K562 (cell line): ENCODE data around the gene HNRNPM. TPM values are rescaled to one million over a fixed set of nuclear protein-coding genes. Genes with fewer than 3 reads are reported as not detected.
"Not testable (repeated sequence)": the region's sequence is repeated elsewhere in the genome, so short reads cannot be mapped to it uniquely, and the experiment has no call there.

ENCODE experiments used
- ATAC-seq: fragments of 200-7000 bp; cut with Tn5 transposase; 3 replicates; pipeline ENCODE4 v1.9.1; 2020; ENCODE audit warnings: moderate library complexity
- BruUV-seq: library from RNA; stranded (reverse); fragments of 400-500 nt; replicated peaks from 2 replicates; lab custom pipeline; 2021; lab: Mats Ljungman, UMichigan
- CTCF ChIA-PET: fragments of 300-600 bp; formaldehyde crosslinking; extraction: SDS; loops from one replicate; lab custom pipeline; 2021; ENCODE audit warnings: low intra/inter-chr PET ratio; lab: Yijun Ruan, JAX
- POLR2A ChIA-PET: fragments of 300-600, 350-650 bp; sonication (Branson Sonifier 250); formaldehyde crosslinking; extraction: SDS; loops from one replicate; lab custom pipeline; 2021; ENCODE audit warnings: antibody characterized with exemption, inconsistent platforms; lab: Yijun Ruan, JAX
- DNase-seq, 4 experiments: peaks; one replicate each; pipeline versions ENCODE4 v3.0.0 to v3.0.0-alpha.2; 2011 to 2018; ENCODE audit warnings: low spot score in 3 of 4, mixed read lengths in 3 of 4; ENCODE audit errors: extremely low read depth in 1 of 4
- FAIRE-seq: peaks from 2 replicates; lab custom pipeline; 2011; peaks lifted over from hg19 to GRCh38; lab: Jason Lieb, UNC
- H2AFZ ChIP-seq: 2 replicates; pipeline ENCODE4 v1.6.0; 2011; ENCODE audit warnings: low read depth, low read length, control low read depth, inconsistent platforms
- H3K27ac ChIP-seq: fragments of 200-600 bp; 3 replicates; pipeline ENCODE4 v1.8.0; 2011; ENCODE audit warnings: low read depth, mild to moderate bottlenecking, control low read depth, inconsistent platforms, low read length, moderate library complexity, mixed read lengths; ENCODE audit errors: extremely low read depth
- H3K27me3 ChIP-seq, 2 experiments: fragments of 300-600 bp in 1 of 2; 2 replicates in 1 of 2; 3 replicates in 1 of 2; pipeline versions ENCODE4 v1.6.0 to v1.8.0; 2011; ENCODE audit warnings: inconsistent platforms in 2 of 2, low read length in 2 of 2, mild to moderate bottlenecking in 1 of 2, mixed read lengths in 1 of 2, moderate library complexity in 1 of 2; ENCODE audit not compliant: control insufficient read depth in 2 of 2, insufficient read depth in 2 of 2
- H3K36me3 ChIP-seq: fragments of 300-600 bp; 3 replicates; pipeline ENCODE4 v1.8.0; 2011; ENCODE audit warnings: mild to moderate bottlenecking, low read length, inconsistent platforms; ENCODE audit not compliant: control insufficient read depth, insufficient read depth
- H3K4me1 ChIP-seq, 2 experiments: fragments of 200-600 bp in 1 of 2; replicated peaks in 1 of 2; 2 replicates in 1 of 2; 3 replicates in 1 of 2; pipeline versions ENCODE4 v1.5.1 to v1.8.0; 2011; ENCODE audit warnings: inconsistent platforms in 2 of 2, low read length in 2 of 2, mild to moderate bottlenecking in 1 of 2, mixed read lengths in 1 of 2, moderate library complexity in 1 of 2; ENCODE audit not compliant: control insufficient read depth in 2 of 2, insufficient read depth in 2 of 2
- H3K4me2 ChIP-seq: 2 replicates; pipeline ENCODE4 v1.6.1; 2011; ENCODE audit warnings: low read length, control low read depth, inconsistent platforms, mixed read lengths; ENCODE audit not compliant: insufficient read depth
- H3K4me3 ChIP-seq: fragments of 200-600 bp; sonication (generic), shearing (Covaris generic); 2 replicates; pipeline ENCODE4 v1.5.1; 2016; ENCODE audit warnings: control low read depth, inconsistent platforms
- H3K79me2 ChIP-seq: fragments of 200-600 bp; 3 replicates; pipeline ENCODE4 v1.8.0; 2011; ENCODE audit warnings: low read length, inconsistent platforms; ENCODE audit not compliant: control insufficient read depth, insufficient read depth
- H3K9ac ChIP-seq, 2 experiments: 2 replicates each; pipeline versions ENCODE4 v1.6.0 to v1.6.1; 2011; ENCODE audit warnings: low read depth in 2 of 2, low read length in 2 of 2, control low read depth in 1 of 2, inconsistent platforms in 1 of 2, mild to moderate bottlenecking in 1 of 2, mixed read lengths in 1 of 2; ENCODE audit not compliant: insufficient read depth in 1 of 2
- H3K9me1 ChIP-seq: one replicate; pipeline ENCODE4 v1.6.0; 2011; ENCODE audit warnings: inconsistent platforms, mild to moderate bottlenecking, low read length, moderate library complexity; ENCODE audit not compliant: control insufficient read depth, insufficient read depth
- H3K9me3 ChIP-seq: replicated peaks from 2 replicates; pipeline ENCODE4 v1.5.1; 2011; ENCODE audit warnings: low read depth, low read length, inconsistent platforms; ENCODE audit not compliant: control insufficient read depth, insufficient read depth
- H4K20me1 ChIP-seq: replicated peaks from 2 replicates; pipeline ENCODE4 v1.6.1; 2011; ENCODE audit warnings: low read length, inconsistent platforms, mixed read lengths; ENCODE audit not compliant: control insufficient read depth, insufficient read depth
- ADNP ChIP-seq: fragments of 200-800 bp; sonication (Bioruptor generic); IDR thresholded peaks from 2 replicates; pipeline ENCODE4 v1.6.1; 2016; ENCODE audit warnings: missing genetic modification characterization, missing compliant biosample characterization
- BRD9 ChIP-seq: fragments of 450-650 bp; IDR thresholded peaks from 2 replicates; pipeline ENCODE4 v1.6.1; 2018; ENCODE audit warnings: low read depth; ENCODE audit not compliant: partially characterized antibody
- CEBPG ChIP-seq, 3 experiments: fragments of 200-800 bp in 1 of 3; sonication (Bioruptor generic) in 1 of 3; sonication (generic) in 1 of 3; formaldehyde crosslinking in 1 of 3; IDR thresholded peaks in 2 of 3; conservative IDR thresholded peaks in 1 of 3; 2 replicates each; pipeline versions ENCODE4 v1.6.1 to v1.8.0; 2016 to 2022; ENCODE audit warnings: missing compliant biosample characterization in 2 of 3, missing genetic modification characterization in 2 of 3, mild to moderate bottlenecking in 1 of 3, missing genetic modification reagents in 1 of 3
- FOXK1 ChIP-seq: sonication (generic); formaldehyde crosslinking; IDR thresholded peaks from 2 replicates; pipeline ENCODE4 v1.8.0; 2022; ENCODE audit warnings: missing genetic modification reagents, mild to moderate bottlenecking, borderline replicate concordance
- KDM1A ChIP-seq, 2 experiments: fragments of 450-650 bp; IDR thresholded peaks; 2 replicates each; pipeline ENCODE4 v1.6.1; 2016; ENCODE audit warnings: mild to moderate bottlenecking in 2 of 2
- SP2 ChIP-seq: IDR thresholded peaks from 2 replicates; pipeline ENCODE4 v1.6.1; 2011; ENCODE audit warnings: mild to moderate bottlenecking, low read depth, low read length, moderate library complexity; ENCODE audit not compliant: poor library complexity, severe bottlenecking; ENCODE audit errors: extremely low read depth
- ZNF121 ChIP-seq: sonication (generic); formaldehyde crosslinking; conservative IDR thresholded peaks from 2 replicates; pipeline ENCODE4 v1.8.0; 2022; ENCODE audit warnings: missing genetic modification reagents
- WGBS: fragments of 100-300 bp; shearing (Covaris generic); methylation state at CpG from one replicate; pipeline ENCODE4 v1.1.6; 2016; ENCODE audit warnings: low coverage, mixed read lengths; ENCODE audit not compliant: insufficient coverage; ENCODE audit errors: missing lambda C conversion rate; 5-methylcytosine and 5-hydroxymethylcytosine counted together
- in situ Hi-C: fragments of 300-500 bp; cut with MboI; formaldehyde crosslinking; loops from 4 replicates; pipeline ENCODE4 v1.15.0; 2018; ENCODE audit warnings: inconsistent platforms, mixed read lengths
- intact Hi-C: fragments of 100-400 bp; cut with micrococcal nuclease; formaldehyde crosslinking; loops from 2 replicates; pipeline ENCODE4 v1.14.2; 2022
- polyA plus RNA-seq, 8 experiments: library from polyadenylated mRNA; depleted of rRNA in 4 of 8; stranded (reverse) in 5 of 8; unstranded in 3 of 8; fragments of >200 nt; fragmentation: Nextera tagmentation in 2 of 8; fragmentation: Illumina TruSeq in 1 of 8; extraction: Ambion mirVana in 2 of 8; extraction: Trizol in 1 of 8; gene quantifications; 2 replicates each; pipeline versions ENCODE4 v1.2.1 to v1.2.3, GENCODE V29; 2011 to 2014; ENCODE audit warnings: inconsistent platforms in 1 of 8, missing spikeins in 1 of 8
- total RNA-seq, 7 experiments: library from RNA; depleted of rRNA in 6 of 7; stranded (reverse); fragments of >200 nt in 6 of 7; fragmentation: Illumina TruSeq in 2 of 7; extraction: Trizol in 2 of 7; gene quantifications; 2 replicates each; pipeline versions ENCODE4 v1.2.1 to v1.2.3, GENCODE V29; 2011 to 2021; ENCODE audit warnings: low replicate concordance in 1 of 7

The HNRNPM gene
- total and polyA plus RNA-seq, 9 of the 15 experiments (the other 6 are each of a cell fraction or from before 2014, with no cell fraction given) = 11.1 to 340 (median 195) TPM

DNA sequence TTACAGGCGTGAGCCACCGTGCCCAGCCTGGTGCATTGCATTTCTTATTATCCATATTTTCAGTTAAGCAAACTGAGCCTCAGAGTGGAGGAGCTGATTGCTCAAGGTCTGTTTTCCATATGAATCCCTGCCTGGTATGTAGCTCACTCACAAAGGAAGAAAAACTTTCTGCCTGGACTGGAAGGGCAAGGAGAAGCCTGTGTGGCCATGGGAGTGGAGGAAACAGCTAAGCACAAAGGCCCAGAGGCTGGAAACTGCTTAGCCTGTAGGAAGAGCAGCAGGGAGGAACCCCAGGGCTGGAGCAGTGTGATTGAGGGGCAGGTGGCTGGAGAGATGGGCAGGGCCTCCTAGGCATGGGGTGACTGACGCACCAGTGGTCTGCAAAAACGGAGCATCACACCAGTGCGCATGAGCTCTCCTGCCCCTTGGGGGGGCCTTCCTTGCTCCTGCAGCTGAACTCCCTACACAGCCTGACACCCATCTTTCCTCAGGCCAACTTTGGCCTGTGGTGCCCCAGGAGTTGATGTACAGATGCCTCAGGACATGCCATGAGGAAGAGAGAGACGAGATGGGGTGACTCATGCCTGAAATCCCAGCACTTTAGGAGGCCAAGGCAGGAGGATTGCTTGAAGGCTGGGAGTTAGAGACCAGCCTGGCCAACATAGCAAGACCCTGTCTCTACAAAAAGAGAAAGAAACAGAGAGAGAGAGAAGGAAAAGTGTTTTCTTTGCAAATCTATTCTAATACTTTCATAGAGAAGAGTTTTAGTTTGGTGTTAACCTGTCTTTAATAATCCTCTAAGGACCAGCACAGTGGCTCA, 2.8 kb upstream of the HNRNPM start:
- peaks cover 17 to 29% of the 10 kb centered on the region in 2 experiments for H3K4me1 ChIP-seq
- peak; percentile 93 for TF ChIP-seq ZNF121 (CRISPR knock-in tag)
- no peak for TF ChIP-seq SP2
- TF ChIP-seq, all 486 proteins: peak for 1
- 74% methylated on average over 6 of the region's 6 CpGs for WGBS
- Histone ChIP-seq H3K9me1 (no peaks in the 10 kb centered on the region), H3K4me2 (no peak overlapping the region), H3K27ac (no peak overlapping the region), H2AFZ (no peak overlapping the region), H3K9ac (peak overlapping the region in 1 of 2 experiments; percentile 10; a peak in 1 of 4 replicates), H3K9me3 (no peaks in the 10 kb centered on the region), H3K36me3 (peaks cover 13% of the 10 kb centered on the region), H3K79me2 (peaks cover 22% of the 10 kb centered on the region), H3K27me3 (no peaks in the 10 kb centered on the region), H3K4me3 (no peak overlapping the region), H4K20me1 (peaks cover 14% of the 10 kb centered on the region)
- no TSS peak for BruUV-seq
- ATAC-seq (no peak), FAIRE-seq (no peak), DNase-seq (no peak)
- intact Hi-C loops (no loop called here), in situ Hi-C loops (no loop called here)
- POLR2A ChIA-PET = interaction anchor here (0.8 to 1.2 kb wide), 3 partner anchors 9 to 52 kb away, joined by 3 read pairs; partner anchors contain the start of gene RAB11B
- CTCF ChIA-PET = no interaction called here

- H2AFZ ChIP-seq = peak overlapping the region; percentile 81
- H3K9me1 ChIP-seq; ATAC-seq; FAIRE-seq; CTCF ChIA-PET; in situ Hi-C loops; H3K9me3 ChIP-seq; H3K27me3 ChIP-seq; DNase-seq; TF ChIP-seq CEBPG (CRISPR knock-in tag; IDR thresholded peaks at IDR 0.05): not testable (repeated sequence)
- intact Hi-C loops = loop anchor here (2.0 kb wide), 1 partner anchor 25 kb away; no protein-coding TSS in a partner anchor
- H3K36me3 ChIP-seq = peaks cover 30% of the 10 kb centered on the region
- H4K20me1 ChIP-seq = peaks cover 25% of the 10 kb centered on the region
- peak overlapping the region; percentile 96 for H3K4me3 ChIP-seq
- peak overlapping the region; percentile 79 for H3K4me2 ChIP-seq
- POLR2A ChIA-PET = interaction anchor here (0.6 to 3.1 kb wide), 15 partner anchors 12 to 138 kb away, joined by 3 to 18 read pairs (median 4); partner anchors contain the start of genes MARCHF2, RAB11B and ZNF414
- H3K4me1 ChIP-seq = peaks cover 17 to 36% of the 10 kb centered on the region in 2 experiments
- BruUV-seq = TSS peak; percentile 94
- H3K79me2 ChIP-seq = peaks cover 45% of the 10 kb centered on the region
- peak overlapping the region; percentile 98 for H3K27ac ChIP-seq
- H3K9ac ChIP-seq = peak overlapping the region; percentile 100
- 17% methylated on average over 32 of the region's 32 CpGs for WGBS
- TF ChIP-seq BRD9 = peak; percentile 46
- 0 out of 2 replicates have a peak, but pooled peaks have one; percentile 1 for TF ChIP-seq FOXK1 (CRISPR knock-in tag)
- 0 out of 4 replicates have a peak, but pooled peaks of 1 of the 2 experiments have one; percentile 6 for TF ChIP-seq CEBPG (tag; conservative IDR thresholded peaks at IDR 0.05 in 1 of 2, IDR thresholded peaks at IDR 0.05 in 1 of 2)
- peak in 1 of 2 experiments; percentile 45; a peak in 1 of 4 replicates for TF ChIP-seq KDM1A (IDR thresholded peaks at IDR 0.05)
- TF ChIP-seq ADNP (tag) = peak; percentile 91
Measured at GRCh38 chr19:8444140-8444676, 567 bp upstream of the HNRNPM start.
